ENCODE results near the gene EIF4ENIF1.

DNA sequence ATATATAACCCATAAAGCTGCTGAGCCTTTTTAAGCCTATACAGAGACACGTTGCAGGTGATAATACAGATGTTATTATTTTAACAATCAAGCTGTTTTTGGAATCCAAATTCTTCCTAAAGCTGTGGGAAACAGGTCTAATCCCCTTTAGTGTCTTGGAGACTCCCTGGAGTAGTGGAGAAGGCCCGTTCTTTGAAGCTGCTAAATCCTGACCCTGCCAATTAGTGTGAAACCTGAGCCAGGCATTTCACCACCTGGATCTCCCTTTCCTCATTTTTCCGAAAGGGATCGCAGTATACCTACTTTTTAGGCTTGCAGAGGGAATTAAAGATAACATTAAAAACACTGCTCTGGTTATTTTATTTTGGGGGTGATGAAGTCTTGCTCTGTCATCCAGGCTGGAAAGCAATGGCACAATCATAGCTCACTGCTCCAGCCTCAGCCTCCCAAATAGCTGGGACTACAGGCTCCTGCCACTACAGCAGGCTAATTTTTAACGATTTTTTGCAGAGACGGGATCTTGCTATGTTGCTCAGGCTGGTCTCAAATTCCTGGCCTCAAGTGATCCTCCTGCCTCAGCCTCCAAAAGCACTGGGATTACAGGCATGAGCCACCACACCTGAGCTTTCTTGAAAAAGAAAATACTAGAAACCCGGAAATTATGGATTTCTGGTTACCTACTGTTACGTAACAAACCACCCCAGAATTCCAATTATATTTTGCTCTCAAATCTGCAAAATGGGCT lies 1.7 kb upstream of the EIF4ENIF1 start:
- TF ChIP-seq POLR2A (IDR thresholded peaks at IDR 0.05): no peak
- TF ChIP-seq, protein P1, sequence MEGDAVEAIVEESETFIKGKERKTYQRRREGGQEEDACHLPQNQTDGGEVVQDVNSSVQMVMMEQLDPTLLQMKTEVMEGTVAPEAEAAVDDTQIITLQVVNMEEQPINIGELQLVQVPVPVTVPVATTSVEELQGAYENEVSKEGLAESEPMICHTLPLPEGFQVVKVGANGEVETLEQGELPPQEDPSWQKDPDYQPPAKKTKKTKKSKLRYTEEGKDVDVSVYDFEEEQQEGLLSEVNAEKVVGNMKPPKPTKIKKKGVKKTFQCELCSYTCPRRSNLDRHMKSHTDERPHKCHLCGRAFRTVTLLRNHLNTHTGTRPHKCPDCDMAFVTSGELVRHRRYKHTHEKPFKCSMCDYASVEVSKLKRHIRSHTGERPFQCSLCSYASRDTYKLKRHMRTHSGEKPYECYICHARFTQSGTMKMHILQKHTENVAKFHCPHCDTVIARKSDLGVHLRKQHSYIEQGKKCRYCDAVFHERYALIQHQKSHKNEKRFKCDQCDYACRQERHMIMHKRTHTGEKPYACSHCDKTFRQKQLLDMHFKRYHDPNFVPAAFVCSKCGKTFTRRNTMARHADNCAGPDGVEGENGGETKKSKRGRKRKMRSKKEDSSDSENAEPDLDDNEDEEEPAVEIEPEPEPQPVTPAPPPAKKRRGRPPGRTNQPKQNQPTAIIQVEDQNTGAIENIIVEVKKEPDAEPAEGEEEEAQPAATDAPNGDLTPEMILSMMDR (IDR thresholded peaks at IDR 0.05): no peak
- no peak for TF ChIP-seq POLR2AphosphoS5 (IDR thresholded peaks at IDR 0.05; ENCODE audit: insufficient read depth in 1 of 2, low read depth in 1 of 2)
